Gastroesophageal sphincter (tissue), 4 donors: ENCODE data around the gene SYTL5. TPM values are rescaled to one million over a fixed set of nuclear protein-coding genes. Genes with fewer than 3 reads are reported as not detected.

ENCODE experiments used
- ATAC-seq: fragments of 150-250 bp; one replicate; pipeline ENCODE4 v1.9.1; 2016; ENCODE audit warnings: mild to moderate bottlenecking, moderate library complexity
- H3K27ac ChIP-seq, 4 donors: fragments of 200-600 bp; sonication (generic) in 3 of 4; 1 replicate in 3 of 4; 2 replicates in 1 of 4; pipeline ENCODE4 v1.5.1; 2016 to 2019
- H3K27me3 ChIP-seq: fragments of 200-600 bp; sonication (generic); one replicate; pipeline ENCODE4 v1.5.1; 2019
- H3K36me3 ChIP-seq, 2 donors: fragments of 200-600 bp; sonication (generic); one replicate each; pipeline ENCODE4 v1.5.1; 2019; ENCODE audit warnings: control low read depth in 1 of 2
- H3K4me1 ChIP-seq, 3 donors: fragments of 200-600 bp; sonication (generic); 1 replicate in 2 of 3; 2 replicates in 1 of 3; pipeline ENCODE4 v1.5.1; 2016 to 2019; ENCODE audit warnings: control low read depth in 2 of 3
- H3K4me3 ChIP-seq, 2 donors: fragments of 200-600 bp; sonication (generic); one replicate each; pipeline ENCODE4 v1.5.1; 2019; ENCODE audit warnings: mild to moderate bottlenecking in 1 of 2, moderate library complexity in 1 of 2
- H3K9me3 ChIP-seq, 3 donors: fragments of 200-600 bp; sonication (generic); one replicate each; pipeline ENCODE4 v1.5.1; 2017 to 2019; ENCODE audit warnings: control low read depth in 2 of 3
- EP300 ChIP-seq: sonication (generic); formaldehyde crosslinking; IDR thresholded peaks from one replicate; pipeline ENCODE4 v1.6.1; 2017; ENCODE audit warnings: antibody characterized with exemption, mild to moderate bottlenecking
- POLR2A ChIP-seq, 2 donors: fragments of 450-650 bp; IDR thresholded peaks; one replicate each; pipeline ENCODE4 v1.6.1; 2017; ENCODE audit warnings: antibody characterized with exemption in 2 of 2, mild to moderate bottlenecking in 2 of 2, moderate library complexity in 1 of 2
- POLR2AphosphoS5 ChIP-seq: sonication (generic); formaldehyde crosslinking; IDR thresholded peaks from one replicate; pipeline ENCODE4 v1.6.1; 2017; ENCODE audit warnings: antibody characterized with exemption
- WGBS, 2 donors: methylation state at CpG; one replicate each; pipeline ENCODE4 v1.1.5; 2018; ENCODE audit warnings: low coverage in 1 of 2; 5-methylcytosine and 5-hydroxymethylcytosine counted together
- total RNA-seq, 4 donors: library from RNA; depleted of rRNA; stranded (reverse); fragments of >200 nt; gene quantifications; one replicate each; pipeline ENCODE4 v1.1.0, GENCODE V29; 2016
- TF ChIP-seq, protein P1 (sequence below), 4 experiments: fragments of 200-600 bp in 2 of 4; fragments of 450-650 bp in 2 of 4; sonication (generic) in 1 of 4; IDR thresholded peaks; one replicate each; pipeline ENCODE4 v1.5.1; 2017 to 2019; ENCODE audit warnings: antibody characterized with exemption in 4 of 4, mild to moderate bottlenecking in 2 of 4, moderate library complexity in 2 of 4

Gene SYTL5
- total RNA-seq, 4 donors from 2014 or later, result 0.08 to 1.3 (median 0.13) TPM; not detected in 1

- H3K4me1 ChIP-seq, result no peaks in the 10 kb centered on the region
- no peaks in the 10 kb centered on the region for H3K27me3 ChIP-seq
- H3K9me3 ChIP-seq, result no peaks in the 10 kb centered on the region
- no peak overlapping the region for H3K4me3 ChIP-seq
- 41 to 67% methylated on average over 7 to 8 of the region's 8 CpGs for WGBS, 2 donors
- no peak overlapping the region for H3K27ac ChIP-seq
- no peak for ATAC-seq
- no peak for TF ChIP-seq EP300
- no peak for TF ChIP-seq POLR2AphosphoS5
- TF ChIP-seq POLR2A (IDR thresholded peaks at IDR 0.05), result no peak
- TF ChIP-seq, protein P1, sequence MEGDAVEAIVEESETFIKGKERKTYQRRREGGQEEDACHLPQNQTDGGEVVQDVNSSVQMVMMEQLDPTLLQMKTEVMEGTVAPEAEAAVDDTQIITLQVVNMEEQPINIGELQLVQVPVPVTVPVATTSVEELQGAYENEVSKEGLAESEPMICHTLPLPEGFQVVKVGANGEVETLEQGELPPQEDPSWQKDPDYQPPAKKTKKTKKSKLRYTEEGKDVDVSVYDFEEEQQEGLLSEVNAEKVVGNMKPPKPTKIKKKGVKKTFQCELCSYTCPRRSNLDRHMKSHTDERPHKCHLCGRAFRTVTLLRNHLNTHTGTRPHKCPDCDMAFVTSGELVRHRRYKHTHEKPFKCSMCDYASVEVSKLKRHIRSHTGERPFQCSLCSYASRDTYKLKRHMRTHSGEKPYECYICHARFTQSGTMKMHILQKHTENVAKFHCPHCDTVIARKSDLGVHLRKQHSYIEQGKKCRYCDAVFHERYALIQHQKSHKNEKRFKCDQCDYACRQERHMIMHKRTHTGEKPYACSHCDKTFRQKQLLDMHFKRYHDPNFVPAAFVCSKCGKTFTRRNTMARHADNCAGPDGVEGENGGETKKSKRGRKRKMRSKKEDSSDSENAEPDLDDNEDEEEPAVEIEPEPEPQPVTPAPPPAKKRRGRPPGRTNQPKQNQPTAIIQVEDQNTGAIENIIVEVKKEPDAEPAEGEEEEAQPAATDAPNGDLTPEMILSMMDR (IDR thresholded peaks at IDR 0.05), result no peak
- H3K36me3 ChIP-seq, result no peaks in the 10 kb centered on the region
Observed at GRCh38 chrX:38018766-38019425, 12.5 kb downstream of the SYTL5 start.

- H3K4me1 ChIP-seq, result no peaks in the 10 kb centered on the region
- H3K27ac ChIP-seq, result no peak overlapping the region
- WGBS, 2 donors, result 31 to 36% methylated on average over 1 of the region's 1 CpG
- no peaks in the 10 kb centered on the region for H3K36me3 ChIP-seq
- no peak overlapping the region for H3K4me3 ChIP-seq
- H3K9me3 ChIP-seq, result no peaks in the 10 kb centered on the region
- no peaks in the 10 kb centered on the region for H3K27me3 ChIP-seq
- no peak for TF ChIP-seq POLR2AphosphoS5
- TF ChIP-seq POLR2A (IDR thresholded peaks at IDR 0.05), result no peak
- TF ChIP-seq, protein P1 (IDR thresholded peaks at IDR 0.05), result no peak
- TF ChIP-seq EP300, result no peak
- no peak for ATAC-seq
Observed at GRCh38 chrX:38028300-38028699, 21.9 kb downstream of the SYTL5 start.

DNA sequence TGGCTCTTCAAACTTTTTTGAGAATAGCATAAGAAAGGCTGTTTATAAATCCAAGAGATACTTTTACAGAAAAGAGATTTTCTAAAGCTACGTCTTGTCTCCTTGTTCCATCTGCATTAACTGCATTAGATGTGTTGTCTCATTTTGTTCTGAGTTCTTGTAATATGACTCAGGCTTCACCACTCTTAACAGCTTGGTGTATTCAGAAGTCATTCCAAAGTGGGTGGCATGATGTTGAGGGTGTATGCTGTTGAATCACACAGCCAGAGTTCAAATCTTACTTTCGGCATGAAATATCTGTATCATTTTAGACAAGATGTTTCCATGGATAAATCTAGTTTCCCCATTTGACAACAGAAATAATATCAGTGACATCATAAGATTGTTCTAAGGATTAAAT, 30.1 kb downstream of the SYTL5 start:
- Histone ChIP-seq H3K4me3 (no peak overlapping the region), H3K27ac (no peak overlapping the region), H3K4me1 (no peaks in the 10 kb centered on the region), H3K9me3 (no peaks in the 10 kb centered on the region), H3K36me3 (no peaks in the 10 kb centered on the region), H3K27me3 (no peaks in the 10 kb centered on the region)
- ATAC-seq, result no peak
- WGBS, 2 donors, result 71 to 100% methylated on average over 2 of the region's 2 CpGs
- TF ChIP-seq POLR2A (IDR thresholded peaks at IDR 0.05) (no peak), EP300 (no peak), POLR2AphosphoS5 (no peak)
- TF ChIP-seq, protein P1 (IDR thresholded peaks at IDR 0.05), result no peak

GRCh38 chrX:38038501-38038900, 32.1 kb downstream of the SYTL5 start:
- TF ChIP-seq, protein P1 (IDR thresholded peaks at IDR 0.05), result no peak
- TF ChIP-seq EP300, result no peak
- no peak for TF ChIP-seq POLR2AphosphoS5
- TF ChIP-seq POLR2A (IDR thresholded peaks at IDR 0.05), result no peak
- no peaks in the 10 kb centered on the region for H3K27me3 ChIP-seq
- H3K36me3 ChIP-seq, result no peaks in the 10 kb centered on the region
- no peaks in the 10 kb centered on the region for H3K4me1 ChIP-seq
- H3K27ac ChIP-seq, result no peak overlapping the region
- 20 to 43% methylated on average over 1 to 2 of the region's 2 CpGs for WGBS, 2 donors
- ATAC-seq, result no peak
- no peak overlapping the region for H3K4me3 ChIP-seq
- H3K9me3 ChIP-seq, result no peaks in the 10 kb centered on the region

DNA sequence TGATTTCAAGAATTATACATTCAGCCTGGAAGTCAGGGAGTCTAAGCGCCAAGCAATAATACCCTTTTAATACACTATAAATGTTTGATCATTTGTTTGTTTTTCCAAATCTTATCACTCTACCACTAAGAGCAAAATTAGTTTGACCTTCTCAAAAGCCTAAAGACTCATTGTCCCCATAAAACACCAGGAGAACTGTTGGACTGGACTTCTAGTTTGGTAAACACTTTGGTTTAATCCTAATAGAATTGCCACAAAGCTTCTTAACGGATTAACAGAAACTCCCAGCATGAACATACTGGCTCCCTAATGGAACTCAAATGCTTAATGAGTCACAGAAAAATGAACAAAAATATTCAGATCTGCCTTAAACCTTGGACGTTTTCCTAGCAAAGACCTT, 34.9 kb downstream of the SYTL5 start:
- H3K27me3 ChIP-seq, result no peaks in the 10 kb centered on the region
- H3K27ac ChIP-seq, result no peak overlapping the region
- no peaks in the 10 kb centered on the region for H3K9me3 ChIP-seq
- TF ChIP-seq EP300 (no peak), POLR2AphosphoS5 (no peak)
- TF ChIP-seq, protein P1 (IDR thresholded peaks at IDR 0.05), result no peak
- no peaks in the 10 kb centered on the region for H3K36me3 ChIP-seq
- ATAC-seq, result no peak
- 53 to 65% methylated on average over 2 to 3 of the region's 3 CpGs for WGBS, 2 donors
- no peaks in the 10 kb centered on the region for H3K4me1 ChIP-seq
- no peak overlapping the region for H3K4me3 ChIP-seq
